ENCODE data around the gene BHLHA15.

The BHLHA15 gene

GRCh38 chr7:98192781-98193457 lies 18.3 kb upstream of the BHLHA15 start:
- H3K36me3 ChIP-seq (ENCODE audit: control insufficient read depth, insufficient read depth, low read length) = peaks cover 24% of the 10 kb centered on the region
- H3K4me3 ChIP-seq (ENCODE audit: low read depth, low read length) = no peak overlapping the region
- H3K9ac ChIP-seq (ENCODE audit: low read depth, low read length) = no peak overlapping the region
- H3K27me3 ChIP-seq (ENCODE audit: control insufficient read depth, insufficient read depth, low read length) = no peaks in the 10 kb centered on the region
- H3K4me1 ChIP-seq (ENCODE audit: control insufficient read depth, insufficient read depth, low read length) = no peaks in the 10 kb centered on the region
- H3K9me3 ChIP-seq (ENCODE audit: control insufficient read depth, insufficient read depth, low read length) = no peaks in the 10 kb centered on the region

DNA sequence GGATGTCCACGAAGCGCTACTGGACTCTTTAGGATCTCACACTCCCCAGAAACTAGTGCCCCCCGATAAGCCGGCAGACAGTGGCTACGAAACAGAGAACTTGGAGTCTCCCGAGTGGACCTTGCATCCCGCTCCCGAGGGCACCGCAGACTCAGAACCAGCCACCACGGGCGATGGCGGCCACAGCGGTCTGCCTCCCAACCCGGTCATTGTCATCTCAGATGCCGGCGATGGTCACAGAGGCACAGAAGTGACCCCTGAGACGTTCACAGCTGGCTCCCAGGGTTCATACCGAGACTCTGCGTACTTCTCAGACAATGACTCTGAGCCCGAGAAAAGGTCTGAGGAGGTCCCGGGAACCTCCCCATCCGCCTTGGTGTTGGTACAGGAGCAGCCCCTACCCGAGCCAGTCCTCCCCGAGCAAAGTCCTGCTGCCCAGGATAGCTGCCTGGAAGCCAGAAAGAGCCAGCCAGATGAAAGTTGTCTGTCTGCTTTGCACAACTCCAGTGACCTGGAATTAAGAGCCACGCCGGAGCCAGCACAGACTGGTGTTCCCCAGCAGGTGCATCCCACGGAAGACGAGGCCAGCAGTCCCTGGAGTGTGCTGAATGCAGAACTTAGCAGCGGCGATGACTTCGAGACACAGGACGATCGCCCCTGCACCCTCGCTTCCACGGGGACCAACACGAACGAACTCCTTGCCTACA lies 17.6 kb upstream of the BHLHA15 start:
- Histone ChIP-seq H3K4me1 (ENCODE audit: control insufficient read depth, insufficient read depth, low read length) (no peaks in the 10 kb centered on the region), H3K27me3 (ENCODE audit: control insufficient read depth, insufficient read depth, low read length) (no peaks in the 10 kb centered on the region), H3K9ac (ENCODE audit: low read depth, low read length) (no peak overlapping the region), H3K4me3 (ENCODE audit: low read depth, low read length) (no peak overlapping the region), H3K36me3 (ENCODE audit: control insufficient read depth, insufficient read depth, low read length) (peaks cover 24% of the 10 kb centered on the region), H3K9me3 (ENCODE audit: control insufficient read depth, insufficient read depth, low read length) (no peaks in the 10 kb centered on the region)

- no peak overlapping the region for H3K4me3 ChIP-seq (ENCODE audit: low read depth, low read length)
- H3K9ac ChIP-seq (ENCODE audit: low read depth, low read length) = no peak overlapping the region
- H3K36me3 ChIP-seq (ENCODE audit: control insufficient read depth, insufficient read depth, low read length) = peaks cover 24% of the 10 kb centered on the region
- H3K4me1 ChIP-seq (ENCODE audit: control insufficient read depth, insufficient read depth, low read length) = no peaks in the 10 kb centered on the region
- H3K27me3 ChIP-seq (ENCODE audit: control insufficient read depth, insufficient read depth, low read length) = no peaks in the 10 kb centered on the region
- H3K9me3 ChIP-seq (ENCODE audit: control insufficient read depth, insufficient read depth, low read length) = no peaks in the 10 kb centered on the region
These were observed 17.1 kb upstream of the BHLHA15 start for GRCh38 chr7:98194186-98194585.

DNA sequence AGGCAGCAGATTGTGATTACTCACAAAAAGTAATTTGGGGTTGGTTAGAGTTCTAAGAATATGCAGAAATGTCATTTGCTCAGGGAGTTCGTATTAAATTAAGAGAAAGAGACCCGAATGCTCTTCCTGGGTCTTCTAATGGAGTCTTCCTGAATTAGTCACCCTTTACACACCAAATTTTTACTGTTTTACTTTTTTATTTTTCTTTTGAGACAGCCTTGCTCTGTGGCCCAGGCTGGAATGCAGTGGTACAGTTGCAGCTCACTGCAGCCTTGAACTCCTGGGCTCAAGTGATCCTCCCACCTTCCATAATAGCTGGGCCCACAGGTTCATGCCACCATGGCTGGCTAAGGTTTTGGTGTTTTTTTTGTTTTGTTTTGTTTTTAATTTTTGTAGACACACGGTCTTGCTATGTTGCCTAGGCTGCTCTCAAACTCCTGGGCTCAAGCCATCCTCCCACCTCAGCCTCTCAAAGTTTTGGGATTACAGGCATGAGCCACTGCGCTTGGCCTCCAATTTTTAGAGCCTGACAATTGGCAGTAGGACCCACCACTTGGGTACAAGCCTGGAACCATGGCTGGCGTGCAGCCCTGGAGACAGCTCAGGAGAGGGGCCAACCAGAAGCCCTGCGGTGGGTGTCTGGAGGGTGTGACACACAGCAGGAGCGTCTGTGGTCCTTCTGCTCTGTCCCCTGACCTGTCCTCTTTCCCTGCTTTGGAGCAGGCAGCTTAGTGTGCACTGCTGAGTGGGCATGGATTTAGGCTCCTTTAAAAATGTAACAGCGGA lies 16.4 kb upstream of the BHLHA15 start:
- no peaks in the 10 kb centered on the region for H3K4me1 ChIP-seq (ENCODE audit: control insufficient read depth, insufficient read depth, low read length)
- H3K9ac ChIP-seq (ENCODE audit: low read depth, low read length) = no peak overlapping the region
- H3K27me3 ChIP-seq (ENCODE audit: control insufficient read depth, insufficient read depth, low read length) = no peaks in the 10 kb centered on the region
- H3K4me3 ChIP-seq (ENCODE audit: low read depth, low read length) = no peak overlapping the region
- H3K36me3 ChIP-seq (ENCODE audit: control insufficient read depth, insufficient read depth, low read length) = peaks cover 24% of the 10 kb centered on the region
- H3K9me3 ChIP-seq (ENCODE audit: control insufficient read depth, insufficient read depth, low read length) = no peaks in the 10 kb centered on the region

DNA sequence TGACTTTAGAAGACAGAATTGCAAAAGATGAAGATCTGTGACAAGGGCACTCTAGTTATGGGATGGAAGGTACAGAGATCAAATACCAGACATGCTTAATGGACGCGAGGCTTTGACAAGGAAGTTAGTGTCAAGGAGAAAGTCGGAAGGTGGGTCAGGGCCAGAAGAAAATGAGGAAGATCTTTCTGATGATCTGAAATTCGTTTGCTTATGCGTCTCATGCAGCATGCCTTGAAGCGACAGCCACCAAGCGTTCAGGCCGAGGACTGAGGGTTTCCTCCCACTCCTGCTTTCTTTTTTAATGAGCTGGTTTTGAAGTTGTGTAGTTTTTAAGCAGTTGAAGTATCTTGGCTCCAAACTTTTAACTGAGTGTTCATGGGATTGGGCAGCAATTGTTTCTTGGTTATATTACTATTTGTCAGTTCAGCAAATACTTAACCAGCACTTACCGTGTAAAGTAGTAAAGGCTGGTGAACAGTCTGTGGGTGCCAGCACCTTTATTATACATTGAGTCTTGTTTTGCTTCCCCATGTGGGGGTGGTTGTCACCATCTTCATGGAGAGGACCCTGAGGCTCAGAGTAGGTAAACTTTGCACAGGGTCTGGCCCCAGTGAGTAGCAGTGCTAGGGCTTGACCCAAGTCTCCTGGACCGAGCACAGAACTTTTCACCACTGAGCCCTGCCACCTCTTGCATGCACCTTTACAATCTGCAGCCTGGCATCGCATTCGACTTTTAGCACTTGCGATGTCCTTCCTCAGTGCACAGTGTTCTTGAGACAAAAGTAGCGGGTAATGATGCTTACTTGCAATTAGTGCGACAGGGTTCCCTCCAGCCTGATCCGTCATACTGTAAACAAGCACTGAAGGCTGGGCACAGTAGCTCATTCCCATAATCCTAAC lies 14.3 kb upstream of the BHLHA15 start:
- H3K27me3 ChIP-seq (ENCODE audit: control insufficient read depth, insufficient read depth, low read length) = no peaks in the 10 kb centered on the region
- no peaks in the 10 kb centered on the region for H3K4me1 ChIP-seq (ENCODE audit: control insufficient read depth, insufficient read depth, low read length)
- H3K4me3 ChIP-seq (ENCODE audit: low read depth, low read length) = no peak overlapping the region
- H3K9me3 ChIP-seq (ENCODE audit: control insufficient read depth, insufficient read depth, low read length) = no peaks in the 10 kb centered on the region
- H3K36me3 ChIP-seq (ENCODE audit: control insufficient read depth, insufficient read depth, low read length) = peaks cover 20% of the 10 kb centered on the region
- H3K9ac ChIP-seq (ENCODE audit: low read depth, low read length) = no peak overlapping the region

GRCh38 chr7:98199131-98199530 lies 12.1 kb upstream of the BHLHA15 start:
- H3K9me3 ChIP-seq (ENCODE audit: control insufficient read depth, insufficient read depth, low read length) = no peaks in the 10 kb centered on the region
- no peak overlapping the region for H3K4me3 ChIP-seq (ENCODE audit: low read depth, low read length)
- peaks cover 6% of the 10 kb centered on the region for H3K36me3 ChIP-seq (ENCODE audit: control insufficient read depth, insufficient read depth, low read length)
- no peak overlapping the region for H3K9ac ChIP-seq (ENCODE audit: low read depth, low read length)
- H3K27me3 ChIP-seq (ENCODE audit: control insufficient read depth, insufficient read depth, low read length) = no peaks in the 10 kb centered on the region
- no peaks in the 10 kb centered on the region for H3K4me1 ChIP-seq (ENCODE audit: control insufficient read depth, insufficient read depth, low read length)

DNA sequence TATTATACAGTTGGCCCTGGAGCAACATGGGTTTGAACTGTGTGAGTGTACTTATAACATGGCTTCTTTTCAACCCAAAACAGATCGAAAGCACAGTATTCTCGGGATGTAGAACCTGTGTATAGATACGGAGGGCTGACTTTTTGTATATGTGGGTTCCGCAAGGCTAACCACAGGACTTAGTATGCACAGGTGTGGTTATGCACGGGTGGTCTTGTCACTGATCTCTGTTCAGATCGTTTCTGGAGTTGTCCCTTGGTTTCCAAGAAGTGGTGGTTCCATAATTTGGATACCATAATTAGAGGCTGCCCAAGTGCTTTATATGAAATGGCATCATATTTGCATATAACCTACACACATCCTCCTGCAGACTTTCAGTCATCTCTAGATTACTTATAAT lies 10.9 kb upstream of the BHLHA15 start:
- H3K4me3 ChIP-seq (ENCODE audit: low read depth, low read length) = no peak overlapping the region
- no peak overlapping the region for H3K9ac ChIP-seq (ENCODE audit: low read depth, low read length)
- H3K4me1 ChIP-seq (ENCODE audit: control insufficient read depth, insufficient read depth, low read length) = no peaks in the 10 kb centered on the region

DNA sequence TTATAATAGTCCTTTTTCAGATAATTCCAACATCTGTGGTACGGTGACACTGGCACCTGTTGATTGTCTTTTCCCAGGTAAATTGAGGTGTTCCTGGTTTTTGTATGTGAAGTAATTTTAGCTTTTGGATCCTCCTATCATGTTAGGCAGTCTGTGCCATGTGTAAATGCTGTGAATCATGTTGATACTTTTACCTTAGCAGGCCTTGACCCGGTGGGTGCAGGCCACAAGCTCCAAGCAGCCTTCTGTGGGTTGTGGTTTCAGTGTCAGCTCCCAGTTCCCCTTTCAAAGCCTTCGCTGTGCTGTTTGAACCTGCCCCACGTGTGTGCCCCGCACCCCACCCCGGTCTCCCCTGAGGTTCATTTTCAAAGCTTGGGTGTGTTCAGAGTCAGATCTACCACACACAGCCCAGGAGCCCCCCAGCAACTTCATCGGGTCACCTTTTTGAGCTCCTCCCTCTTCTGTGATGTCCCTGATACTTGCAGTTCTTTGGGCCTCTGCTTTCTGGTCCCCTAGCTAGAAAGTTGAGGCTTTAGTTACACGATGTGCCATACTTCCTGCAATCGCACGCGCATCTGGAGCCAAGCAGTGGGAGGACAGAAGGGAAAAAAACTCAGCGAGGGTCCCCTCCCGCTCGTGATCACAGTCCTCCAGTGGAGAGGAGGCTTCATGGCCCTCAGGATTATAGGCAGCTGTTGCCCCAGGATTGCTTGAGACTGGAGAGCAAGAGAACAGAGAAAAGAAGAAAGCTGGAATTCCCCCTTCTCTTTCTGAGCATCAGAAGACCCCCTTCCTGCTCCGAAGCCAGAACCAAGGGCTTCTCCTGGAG lies 8.7 kb upstream of the BHLHA15 start:
- no peaks in the 10 kb centered on the region for H3K27me3 ChIP-seq (ENCODE audit: control insufficient read depth, insufficient read depth, low read length)
- peaks cover 16% of the 10 kb centered on the region for H3K36me3 ChIP-seq (ENCODE audit: control insufficient read depth, insufficient read depth, low read length)
- no peaks in the 10 kb centered on the region for H3K4me1 ChIP-seq (ENCODE audit: control insufficient read depth, insufficient read depth, low read length)
- no peak overlapping the region for H3K9ac ChIP-seq (ENCODE audit: low read depth, low read length)
- no peaks in the 10 kb centered on the region for H3K9me3 ChIP-seq (ENCODE audit: control insufficient read depth, insufficient read depth, low read length)
- H3K4me3 ChIP-seq (ENCODE audit: low read depth, low read length) = no peak overlapping the region

More for the DNA sequence above, 10.9 kb upstream of the BHLHA15 start:
- Histone ChIP-seq H3K9me3 (ENCODE audit: control insufficient read depth, insufficient read depth, low read length) (no peaks in the 10 kb centered on the region), H3K27me3 (ENCODE audit: control insufficient read depth, insufficient read depth, low read length) (no peaks in the 10 kb centered on the region), H3K36me3 (ENCODE audit: control insufficient read depth, insufficient read depth, low read length) (peaks cover 11% of the 10 kb centered on the region)

DNA sequence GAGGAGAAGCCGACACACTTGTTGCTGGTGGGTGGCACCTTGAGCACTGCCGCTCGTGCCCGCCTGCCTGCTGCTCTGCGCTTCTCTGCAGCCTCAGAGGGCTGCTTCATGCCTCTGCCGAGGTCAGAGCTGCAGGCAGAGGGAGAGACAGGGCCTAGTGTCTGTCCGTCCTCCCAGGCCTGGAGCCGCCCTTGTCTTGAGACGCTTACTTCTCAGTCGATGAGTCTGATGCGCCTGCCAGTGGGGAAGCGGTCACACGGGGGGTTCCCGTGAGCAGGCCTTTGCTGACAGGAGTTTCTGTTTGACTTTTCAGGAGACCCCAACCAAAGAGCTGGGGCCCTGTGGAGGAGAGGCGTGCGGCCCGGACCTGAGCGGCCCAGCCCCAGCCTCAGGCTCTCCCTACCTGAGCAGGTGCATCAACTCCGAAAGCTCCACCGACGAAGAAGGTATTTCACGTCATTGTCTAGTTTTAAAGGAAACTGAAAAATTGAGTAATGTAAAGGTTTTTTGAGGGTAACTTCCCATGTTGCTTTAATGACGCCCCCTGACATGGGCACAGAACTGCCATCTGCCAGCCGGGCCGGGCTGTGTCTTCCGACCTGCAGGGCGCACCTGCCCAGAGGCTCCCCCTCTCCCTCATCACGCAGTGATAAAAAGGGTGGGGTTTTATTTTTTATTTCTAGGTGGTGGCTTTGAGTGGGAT lies 7.8 kb upstream of the BHLHA15 start:
- Histone ChIP-seq H3K9me3 (ENCODE audit: control insufficient read depth, insufficient read depth, low read length) (no peaks in the 10 kb centered on the region), H3K4me3 (ENCODE audit: low read depth, low read length) (no peak overlapping the region), H3K36me3 (ENCODE audit: control insufficient read depth, insufficient read depth, low read length) (peaks cover 16% of the 10 kb centered on the region), H3K9ac (ENCODE audit: low read depth, low read length) (no peak overlapping the region), H3K27me3 (ENCODE audit: control insufficient read depth, insufficient read depth, low read length) (no peaks in the 10 kb centered on the region), H3K4me1 (ENCODE audit: control insufficient read depth, insufficient read depth, low read length) (no peaks in the 10 kb centered on the region)

DNA sequence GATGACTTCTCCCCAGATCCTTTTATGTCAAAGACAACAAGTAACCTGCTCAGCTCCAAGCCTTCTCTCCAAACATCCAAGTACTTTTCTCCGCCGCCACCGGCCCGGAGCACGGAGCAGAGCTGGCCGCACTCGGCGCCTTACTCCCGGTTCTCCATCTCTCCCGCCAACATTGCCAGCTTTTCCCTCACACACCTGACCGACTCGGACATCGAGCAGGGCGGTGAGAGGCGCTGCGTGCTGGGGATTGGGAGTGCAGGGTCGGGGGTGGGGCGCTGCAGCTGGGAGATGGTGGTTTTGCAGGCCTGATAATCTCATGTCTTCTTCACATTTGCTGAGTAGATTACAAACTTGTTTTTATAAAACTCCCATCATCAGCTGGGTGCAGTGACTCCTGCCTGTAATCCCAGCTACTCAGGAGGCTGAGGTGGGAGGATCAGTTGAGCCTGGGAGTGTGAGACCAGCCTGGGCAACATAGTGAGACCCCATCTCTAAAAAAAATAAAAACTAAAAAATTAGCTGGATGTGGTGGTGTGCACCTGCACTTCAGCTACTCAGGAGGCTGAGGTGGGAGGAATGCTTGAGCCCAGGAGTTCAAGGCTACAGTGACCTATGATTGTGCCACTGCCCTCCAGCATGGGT lies 7.2 kb upstream of the BHLHA15 start:
- Histone ChIP-seq H3K4me1 (ENCODE audit: control insufficient read depth, insufficient read depth, low read length) (no peaks in the 10 kb centered on the region), H3K4me3 (ENCODE audit: low read depth, low read length) (no peak overlapping the region), H3K27me3 (ENCODE audit: control insufficient read depth, insufficient read depth, low read length) (no peaks in the 10 kb centered on the region), H3K36me3 (ENCODE audit: control insufficient read depth, insufficient read depth, low read length) (peaks cover 16% of the 10 kb centered on the region), H3K9ac (ENCODE audit: low read depth, low read length) (no peak overlapping the region), H3K9me3 (ENCODE audit: control insufficient read depth, insufficient read depth, low read length) (no peaks in the 10 kb centered on the region)

Data from iPS-15b (cell line).